ENCODE results near the gene EP400.
A peak's percentile ranks its signal among the peaks of the same experiment; 100 is the strongest.
"Not testable (repeated sequence)": the region's sequence is repeated elsewhere in the genome, so short reads cannot be mapped to it uniquely, and the experiment has no call there.

The EP400 gene

GRCh38 chr12:132051718-132052117 is 102.0 kb downstream of the EP400 start:
- DNase-seq; H3K9me3 Mint-ChIP-seq; H3K4me3 Mint-ChIP-seq; H3K27ac Mint-ChIP-seq; H3K4me1 Mint-ChIP-seq (ENCODE audit: low read depth); H3K27me3 Mint-ChIP-seq: not testable (repeated sequence)
- H3K36me3 Mint-ChIP-seq (ENCODE audit: low read depth) = peaks cover 93% of the 10 kb centered on the region

GRCh38 chr12:132052196-132052932 is 102.6 kb downstream of the EP400 start:
- no peaks in the 10 kb centered on the region for H3K27me3 Mint-ChIP-seq
- no peaks in the 10 kb centered on the region for H3K9me3 Mint-ChIP-seq
- H3K27ac Mint-ChIP-seq = no peak overlapping the region
- H3K4me1 Mint-ChIP-seq (ENCODE audit: low read depth) = no peaks in the 10 kb centered on the region
- no peak for DNase-seq
- H3K4me3 Mint-ChIP-seq = no peak overlapping the region
- H3K36me3 Mint-ChIP-seq (ENCODE audit: low read depth) = peaks cover 93% of the 10 kb centered on the region

DNA sequence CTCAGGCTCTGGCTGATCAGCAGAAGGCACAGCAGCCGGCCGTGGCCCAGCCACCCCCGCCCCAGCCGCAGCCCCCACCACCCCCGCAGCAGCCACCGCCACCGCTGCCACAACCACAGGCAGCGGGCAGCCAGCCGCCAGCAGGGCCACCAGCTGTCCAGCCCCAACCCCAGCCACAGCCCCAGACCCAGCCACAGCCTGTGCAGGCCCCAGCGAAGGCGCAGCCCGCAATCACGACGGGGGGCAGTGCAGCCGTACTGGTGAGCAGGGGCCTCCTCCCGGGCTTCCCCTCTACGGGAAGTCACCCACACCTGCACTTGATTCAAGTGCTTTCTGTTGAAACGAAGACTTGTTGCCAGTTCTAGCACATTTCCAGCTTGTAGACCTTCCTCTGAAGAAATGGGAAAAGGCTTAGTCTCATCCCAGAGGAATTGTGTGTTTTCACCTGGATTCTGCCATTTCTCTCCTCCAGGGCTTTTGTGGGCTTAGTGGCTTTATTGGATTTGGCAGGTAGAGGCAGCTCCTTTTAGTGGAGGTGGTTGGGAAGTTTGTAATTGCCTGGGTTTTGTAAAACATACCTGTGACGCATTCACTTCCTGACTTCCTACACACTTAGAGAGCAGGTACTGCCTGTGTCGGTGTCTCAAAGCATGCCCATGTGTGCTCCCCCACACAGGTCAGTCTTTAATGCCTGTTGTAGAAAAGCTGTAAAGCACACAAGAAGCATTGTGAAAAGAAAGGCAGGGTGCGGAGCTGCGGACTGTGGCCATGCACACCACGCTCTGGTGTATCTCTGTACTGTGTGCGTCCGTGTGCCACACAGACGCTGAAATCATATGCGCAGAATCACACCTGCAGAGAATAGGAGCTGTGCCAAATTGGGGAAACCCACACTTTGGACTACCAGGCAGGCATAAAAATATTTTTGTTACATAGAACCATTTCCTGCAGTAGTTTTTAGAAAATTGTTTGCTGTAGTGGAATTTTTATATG is 103.9 kb downstream of the EP400 start:
- H3K4me1 Mint-ChIP-seq (ENCODE audit: low read depth) = no peaks in the 10 kb centered on the region
- no peaks in the 10 kb centered on the region for H3K27me3 Mint-ChIP-seq
- no peak overlapping the region for H3K4me3 Mint-ChIP-seq
- H3K36me3 Mint-ChIP-seq (ENCODE audit: low read depth) = peaks cover 94% of the 10 kb centered on the region
- H3K9me3 Mint-ChIP-seq = no peaks in the 10 kb centered on the region
- H3K27ac Mint-ChIP-seq = no peak overlapping the region
- DNase-seq = no peak

GRCh38 chr12:132054983-132055382 is 105.2 kb downstream of the EP400 start:
- DNase-seq = no peak
- H3K36me3 Mint-ChIP-seq (ENCODE audit: low read depth) = peaks cover 94% of the 10 kb centered on the region
- no peak overlapping the region for H3K4me3 Mint-ChIP-seq
- no peaks in the 10 kb centered on the region for H3K9me3 Mint-ChIP-seq
- no peaks in the 10 kb centered on the region for H3K27me3 Mint-ChIP-seq
- H3K27ac Mint-ChIP-seq = no peak overlapping the region
- no peaks in the 10 kb centered on the region for H3K4me1 Mint-ChIP-seq (ENCODE audit: low read depth)

GRCh38 chr12:132055535-132056096 is 105.9 kb downstream of the EP400 start:
- no peak overlapping the region for H3K27ac Mint-ChIP-seq
- peaks cover 92% of the 10 kb centered on the region for H3K36me3 Mint-ChIP-seq (ENCODE audit: low read depth)
- no peak overlapping the region for H3K4me3 Mint-ChIP-seq
- H3K9me3 Mint-ChIP-seq = no peaks in the 10 kb centered on the region
- no peaks in the 10 kb centered on the region for H3K27me3 Mint-ChIP-seq
- no peak for DNase-seq
- no peaks in the 10 kb centered on the region for H3K4me1 Mint-ChIP-seq (ENCODE audit: low read depth)

DNA sequence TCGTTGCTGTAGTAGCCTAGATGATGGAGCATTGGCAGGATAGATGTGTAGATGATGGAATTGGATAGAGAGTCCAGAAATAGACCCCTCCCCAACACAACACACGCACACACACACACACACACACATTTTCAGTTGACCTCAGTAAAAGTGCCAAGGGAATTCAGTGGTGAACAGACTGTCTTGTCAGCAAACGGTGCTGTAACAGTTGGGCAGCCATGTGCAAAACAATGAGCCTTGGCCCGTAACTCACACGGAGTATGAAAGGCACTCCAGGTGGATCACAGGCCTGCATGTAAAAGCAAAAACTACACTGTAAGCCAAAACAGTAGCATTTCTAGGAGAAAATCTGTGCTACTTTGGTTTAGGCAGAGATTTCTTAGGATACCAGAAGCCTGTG is 106.6 kb downstream of the EP400 start:
- Mint-ChIP-seq H3K27ac (no peak overlapping the region), H3K4me3 (no peak overlapping the region), H3K4me1 (ENCODE audit: low read depth) (no peaks in the 10 kb centered on the region), H3K36me3 (ENCODE audit: low read depth) (peaks cover 92% of the 10 kb centered on the region), H3K27me3 (no peaks in the 10 kb centered on the region), H3K9me3 (no peaks in the 10 kb centered on the region)
- no peak for DNase-seq

GRCh38 chr12:132056951-132057350 is 107.2 kb downstream of the EP400 start:
- no peak overlapping the region for H3K4me3 Mint-ChIP-seq
- H3K36me3 Mint-ChIP-seq (ENCODE audit: low read depth) = peaks cover 93% of the 10 kb centered on the region
- peak overlapping the region; percentile 20 for H3K27ac Mint-ChIP-seq
- no peaks in the 10 kb centered on the region for H3K27me3 Mint-ChIP-seq
- H3K9me3 Mint-ChIP-seq = no peaks in the 10 kb centered on the region
- H3K4me1 Mint-ChIP-seq (ENCODE audit: low read depth) = no peaks in the 10 kb centered on the region
- DNase-seq = no peak

- Mint-ChIP-seq H3K27ac (peak overlapping the region; percentile 3), H3K4me1 (ENCODE audit: low read depth) (no peaks in the 10 kb centered on the region), H3K4me3 (no peak overlapping the region), H3K36me3 (ENCODE audit: low read depth) (peaks cover 94% of the 10 kb centered on the region), H3K27me3 (no peaks in the 10 kb centered on the region), H3K9me3 (no peaks in the 10 kb centered on the region)
- no peak for DNase-seq
These were observed 107.9 kb downstream of the EP400 start for GRCh38 chr12:132057691-132058090.

DNA sequence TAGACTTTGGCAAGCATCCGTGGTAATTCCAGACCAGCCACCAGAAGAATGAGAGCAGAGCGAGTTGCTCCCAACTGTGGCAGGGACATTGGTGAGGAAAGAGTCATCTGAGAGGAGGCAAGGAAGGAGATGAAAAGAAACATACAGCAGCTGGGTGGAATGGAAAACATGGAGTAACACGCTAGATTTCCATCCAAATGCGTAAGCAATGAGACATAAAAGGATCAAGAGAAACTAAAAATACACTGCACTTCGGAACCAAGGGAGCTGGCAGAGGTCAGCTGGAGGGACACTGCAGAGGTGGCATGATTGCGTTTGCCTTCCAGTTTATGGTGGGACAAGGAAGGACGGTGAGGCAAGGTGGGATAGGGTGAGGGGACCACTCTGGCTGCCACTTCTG is 111.5 kb downstream of the EP400 start:
- Mint-ChIP-seq H3K36me3 (ENCODE audit: low read depth) (peaks cover 98% of the 10 kb centered on the region), H3K27ac (no peak overlapping the region), H3K4me1 (ENCODE audit: low read depth) (peaks cover 17% of the 10 kb centered on the region), H3K4me3 (no peak overlapping the region), H3K27me3 (no peaks in the 10 kb centered on the region), H3K9me3 (no peaks in the 10 kb centered on the region)
- no peak for DNase-seq

- peak overlapping the region; percentile 28 for H3K27ac Mint-ChIP-seq
- H3K4me1 Mint-ChIP-seq (ENCODE audit: low read depth) = peaks cover 23% of the 10 kb centered on the region
- H3K27me3 Mint-ChIP-seq = no peaks in the 10 kb centered on the region
- H3K4me3 Mint-ChIP-seq = no peak overlapping the region
- H3K36me3 Mint-ChIP-seq (ENCODE audit: low read depth) = peaks cover 98% of the 10 kb centered on the region
- no peaks in the 10 kb centered on the region for H3K9me3 Mint-ChIP-seq
- no peak for DNase-seq
These were observed 112.1 kb downstream of the EP400 start for GRCh38 chr12:132061641-132062430.

DNA sequence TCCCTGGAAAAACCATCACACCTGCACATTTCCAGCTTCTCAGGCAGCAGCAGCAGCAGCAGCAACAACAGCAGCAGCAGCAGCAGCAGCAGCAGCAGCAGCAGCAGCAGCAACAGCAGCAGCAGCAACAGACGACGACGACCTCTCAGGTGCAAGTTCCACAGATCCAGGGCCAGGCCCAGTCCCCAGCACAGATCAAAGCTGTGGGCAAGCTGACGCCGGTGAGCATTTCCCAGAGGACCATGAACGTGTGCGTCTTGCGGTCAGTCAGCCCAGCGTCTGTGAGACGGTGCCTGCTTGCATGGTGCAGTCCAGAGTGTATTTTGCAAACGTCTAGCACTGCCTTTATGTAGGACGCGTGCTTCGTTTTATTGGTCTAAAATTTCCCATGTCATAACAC is 112.7 kb downstream of the EP400 start:
- no peak for DNase-seq
- Mint-ChIP-seq H3K27me3 (no peaks in the 10 kb centered on the region), H3K4me1 (ENCODE audit: low read depth) (peaks cover 26% of the 10 kb centered on the region), H3K36me3 (ENCODE audit: low read depth) (peaks cover 98% of the 10 kb centered on the region), H3K4me3 (no peak overlapping the region), H3K27ac (peak overlapping the region; percentile 28), H3K9me3 (no peaks in the 10 kb centered on the region)

DNA sequence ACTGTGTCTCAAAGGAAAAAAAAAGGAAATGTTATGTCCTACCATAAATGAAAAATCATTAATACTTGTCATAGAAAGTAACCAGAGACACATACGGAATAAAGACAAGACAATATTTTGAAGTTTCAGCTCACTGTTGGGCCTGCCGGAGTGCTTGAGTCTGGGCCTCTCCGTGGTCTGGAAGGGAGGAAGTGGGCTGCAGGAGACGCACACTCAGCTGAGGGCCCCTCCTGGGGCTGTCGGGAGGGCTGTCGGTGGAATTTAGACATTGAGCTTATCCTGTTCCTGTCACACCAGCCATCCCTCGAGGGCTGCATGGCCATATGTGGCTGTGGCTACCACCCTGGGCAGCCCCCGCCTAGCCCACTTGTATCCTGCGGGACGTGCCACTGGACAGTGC is 113.7 kb downstream of the EP400 start:
- no peak for DNase-seq
- Mint-ChIP-seq H3K4me1 (ENCODE audit: low read depth) (peaks cover 26% of the 10 kb centered on the region), H3K27me3 (no peaks in the 10 kb centered on the region), H3K4me3 (no peak overlapping the region), H3K27ac (peak overlapping the region; percentile 66), H3K36me3 (ENCODE audit: low read depth) (peaks cover 98% of the 10 kb centered on the region), H3K9me3 (no peaks in the 10 kb centered on the region)

DNA sequence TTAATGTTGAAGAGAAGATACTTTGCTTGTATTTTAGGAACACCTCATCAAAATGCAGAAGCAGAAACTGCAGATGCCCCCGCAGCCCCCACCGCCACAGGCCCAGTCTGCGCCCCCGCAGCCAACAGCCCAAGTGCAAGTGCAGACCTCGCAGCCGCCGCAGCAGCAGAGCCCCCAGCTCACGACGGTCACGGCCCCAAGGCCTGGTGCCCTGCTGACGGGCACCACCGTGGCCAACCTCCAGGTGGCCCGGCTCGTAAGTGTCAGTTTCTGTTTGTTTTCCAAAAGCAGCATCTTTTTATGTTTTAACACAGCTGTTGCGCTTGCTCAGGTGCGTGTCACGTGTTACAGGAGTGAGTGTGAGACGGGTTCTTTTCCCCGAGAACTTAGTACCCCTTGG is 114.9 kb downstream of the EP400 start:
- no peak overlapping the region for H3K4me3 Mint-ChIP-seq
- H3K27me3 Mint-ChIP-seq = no peaks in the 10 kb centered on the region
- peaks cover 97% of the 10 kb centered on the region for H3K36me3 Mint-ChIP-seq (ENCODE audit: low read depth)
- H3K4me1 Mint-ChIP-seq (ENCODE audit: low read depth) = peaks cover 26% of the 10 kb centered on the region
- peak overlapping the region; percentile 44 for H3K27ac Mint-ChIP-seq
- no peaks in the 10 kb centered on the region for H3K9me3 Mint-ChIP-seq
- DNase-seq = no peak

- H3K4me1 Mint-ChIP-seq (ENCODE audit: low read depth) = peaks cover 26% of the 10 kb centered on the region
- peak overlapping the region; percentile 44 for H3K27ac Mint-ChIP-seq
- H3K27me3 Mint-ChIP-seq = no peaks in the 10 kb centered on the region
- peaks cover 96% of the 10 kb centered on the region for H3K36me3 Mint-ChIP-seq (ENCODE audit: low read depth)
- DNase-seq = no peak
- H3K9me3 Mint-ChIP-seq = no peaks in the 10 kb centered on the region
- no peak overlapping the region for H3K4me3 Mint-ChIP-seq
These were observed 115.5 kb downstream of the EP400 start for GRCh38 chr12:132065203-132065602.
